HG03521 (cell line): ENCODE measurements around the gene DLG2.

Source experiments
- ATAC-seq: cut with Tn5 transposase; IDR thresholded peaks from one replicate; pipeline ENCODE4 v1.9.1; 2021; ENCODE audit warnings: mild to moderate bottlenecking, moderate library complexity; ENCODE audit not compliant: unreplicated experiment

The DLG2 gene

DNA sequence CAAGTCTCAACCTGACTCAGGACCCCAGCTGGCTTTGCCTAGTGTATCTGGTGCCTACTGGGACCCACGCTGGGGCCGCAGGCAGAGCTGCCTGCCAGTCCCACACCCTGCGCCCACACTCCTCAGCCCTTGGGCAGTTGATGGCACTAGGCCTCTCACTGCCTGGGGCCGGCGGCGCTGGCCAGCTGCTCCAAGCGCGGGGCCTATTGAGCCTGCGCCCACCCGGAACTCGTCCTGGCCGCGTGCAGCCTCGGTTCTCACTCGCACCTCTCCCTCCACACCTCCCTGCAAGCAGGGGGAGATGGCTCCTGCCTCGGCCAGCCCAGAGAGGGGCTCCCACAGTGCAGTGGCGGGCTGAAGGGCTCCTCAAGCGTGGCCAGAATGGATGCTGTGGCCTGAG, 1432.4 kb downstream of the DLG2 start:
- ATAC-seq, result no peak

DNA sequence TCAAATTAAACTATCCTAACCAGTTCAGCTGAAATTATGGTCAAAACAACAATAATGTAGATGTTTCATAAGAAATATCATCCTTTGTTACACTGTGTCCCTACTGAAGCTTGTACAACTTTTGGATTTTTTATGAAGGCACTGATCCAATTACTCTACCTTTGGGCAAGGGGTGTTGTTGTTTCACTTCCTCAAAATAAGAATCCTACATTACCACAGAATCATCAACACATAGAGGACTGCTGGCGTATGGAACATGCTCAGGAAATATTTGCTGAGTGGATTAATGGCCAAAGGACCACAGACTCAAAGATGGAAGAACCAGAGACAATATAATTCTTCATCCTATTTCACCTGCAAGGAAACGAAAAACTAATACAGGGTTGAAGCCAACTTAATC, 1433.4 kb downstream of the DLG2 start:
- no peak for ATAC-seq

- ATAC-seq, result no peak
Measured at GRCh38 chr11:84188521-84188920, 1438.6 kb downstream of the DLG2 start.

DNA sequence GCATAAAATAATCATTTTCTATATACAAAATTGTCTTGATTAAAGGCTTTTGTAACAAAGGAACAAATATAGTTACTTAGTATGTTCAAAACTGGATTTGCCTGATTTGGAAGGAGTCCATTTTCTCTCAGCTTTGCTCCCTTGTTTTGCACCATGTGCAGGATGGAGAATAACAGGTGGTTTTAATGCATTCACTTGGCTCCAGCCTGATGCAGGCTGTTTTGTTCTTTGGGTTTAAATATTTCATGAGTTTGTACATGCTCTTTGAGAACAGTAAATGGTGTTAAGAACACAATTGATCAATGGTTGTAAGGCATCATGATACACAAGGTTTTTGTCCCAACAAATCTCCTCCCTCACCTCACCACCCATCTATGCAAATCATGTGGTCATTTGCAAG, 1454.1 kb downstream of the DLG2 start:
- ATAC-seq, result no peak

DNA sequence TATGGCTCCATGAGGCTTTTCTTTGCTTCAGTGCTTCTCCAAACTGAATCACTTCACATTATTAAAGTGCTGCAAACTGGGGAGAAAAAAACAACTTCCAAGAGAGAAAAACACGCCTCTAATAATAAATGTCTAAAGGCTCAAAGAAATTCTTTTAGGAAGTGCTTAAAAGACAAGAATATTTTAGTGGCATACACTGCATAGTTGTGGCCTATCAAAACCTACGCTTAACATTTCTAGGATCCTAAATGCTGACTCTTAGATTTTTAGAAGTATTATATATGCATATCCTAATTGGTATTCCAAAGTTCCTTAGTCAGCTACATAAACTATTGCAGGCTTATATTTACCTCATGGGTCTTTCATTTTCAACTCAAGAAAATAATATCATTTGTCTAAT, 1462.0 kb downstream of the DLG2 start:
- no peak for ATAC-seq

DNA sequence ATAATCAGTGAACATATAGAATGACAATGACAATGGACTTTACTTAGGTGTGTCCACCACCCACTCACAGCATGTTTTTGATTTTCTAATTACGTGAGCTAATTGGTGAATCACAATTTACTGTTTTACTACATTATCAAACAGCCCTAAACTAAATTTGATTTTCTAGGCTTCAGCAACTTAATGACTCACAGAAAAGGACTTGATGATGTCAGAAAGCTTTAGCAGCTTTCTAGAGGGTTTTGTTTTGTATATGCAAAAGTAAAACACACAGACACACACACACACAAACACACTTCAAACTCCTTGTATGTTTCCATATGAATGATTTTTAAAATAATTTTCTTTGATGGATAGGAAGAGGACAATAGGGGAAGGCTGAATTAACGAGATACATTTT, 1462.4 kb downstream of the DLG2 start:
- no peak for ATAC-seq

GRCh38 chr11:84163116-84163515, 1464.0 kb downstream of the DLG2 start:
- no peak for ATAC-seq

DNA sequence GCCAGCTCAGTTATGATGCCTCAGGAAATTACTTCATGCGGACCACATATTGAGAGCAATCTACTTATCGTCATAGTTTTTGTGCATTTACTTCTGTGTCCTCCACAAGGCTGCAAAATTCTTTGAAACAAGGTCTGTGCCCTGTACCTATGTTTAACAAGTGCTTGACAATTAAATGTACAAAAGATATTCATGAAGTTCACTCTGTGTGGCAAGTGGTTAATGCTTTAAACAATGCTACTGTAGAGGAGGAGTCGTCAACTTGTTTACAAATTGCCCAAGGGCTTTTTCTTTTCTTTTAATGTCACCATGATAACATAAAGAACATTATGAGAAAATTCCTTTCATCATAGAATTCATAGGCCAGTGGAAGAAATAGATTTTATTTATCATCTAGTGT, 1469.5 kb downstream of the DLG2 start:
- no peak for ATAC-seq

- no peak for ATAC-seq
Measured at GRCh38 chr11:84146826-84147225, 1480.3 kb downstream of the DLG2 start.

DNA sequence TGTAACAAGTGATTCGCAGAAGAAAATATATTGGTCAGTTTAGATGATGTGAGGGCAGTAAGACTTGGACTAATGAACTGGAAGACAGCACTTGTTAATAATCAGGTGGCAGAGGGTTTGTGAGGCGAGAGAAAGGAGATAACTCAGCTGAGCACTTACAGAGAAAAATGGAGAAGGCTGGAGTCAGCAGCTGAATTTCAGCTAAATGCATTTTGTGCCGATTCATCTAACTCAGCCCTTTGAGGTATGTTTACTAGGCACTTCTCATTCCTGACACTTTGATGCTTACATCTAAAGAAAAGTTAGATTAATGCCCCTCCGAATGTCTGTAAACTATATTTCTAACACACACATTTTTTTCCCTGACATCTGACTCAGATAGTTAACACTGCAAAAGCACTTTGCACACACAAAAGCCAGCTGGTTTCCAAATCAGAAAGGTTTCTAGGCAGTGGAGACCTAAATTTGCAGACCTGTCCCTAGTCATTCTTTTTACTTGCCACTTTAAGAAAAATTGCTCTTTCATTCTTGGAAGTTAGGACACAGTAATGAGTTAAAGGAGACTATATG, 1481.4 kb downstream of the DLG2 start:
- ATAC-seq, result no peak

DNA sequence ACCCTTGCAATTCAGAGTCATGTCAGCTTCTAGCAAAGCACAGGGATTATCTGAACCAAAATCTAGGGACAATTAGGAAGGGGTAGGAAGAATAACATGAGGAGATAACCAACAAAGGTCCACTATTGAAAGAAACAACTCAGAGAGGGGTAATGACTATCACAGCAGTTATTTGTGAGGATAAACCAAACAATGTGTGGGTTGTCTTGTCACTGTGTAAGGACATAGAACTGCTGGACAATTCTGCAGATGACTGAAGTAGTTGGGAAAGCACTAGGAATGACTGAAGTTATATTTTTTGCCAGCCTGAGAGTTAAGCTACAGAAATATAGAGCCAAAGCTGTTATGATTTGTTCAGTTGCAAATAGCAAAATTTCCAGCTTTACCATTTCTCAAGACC, 1482.6 kb downstream of the DLG2 start:
- no peak for ATAC-seq

DNA sequence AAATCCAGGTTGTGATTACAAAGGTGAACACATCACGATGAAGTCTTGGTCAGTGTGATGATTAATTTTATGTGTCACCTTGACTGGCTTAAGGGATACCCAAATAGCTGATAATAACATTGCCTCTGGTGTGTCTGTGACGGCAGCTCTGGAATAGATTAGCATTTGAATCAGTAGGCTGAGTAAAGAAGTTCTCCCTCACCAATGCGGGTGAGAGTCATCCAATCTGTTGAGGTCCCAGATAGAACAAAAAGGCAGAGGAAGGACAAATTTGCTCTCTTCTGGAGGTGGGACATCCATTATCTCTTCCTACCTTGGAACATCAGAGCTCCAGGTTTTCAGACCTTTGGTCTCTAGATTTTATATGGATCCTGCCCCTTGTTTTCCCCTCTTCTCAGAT, 1484.7 kb downstream of the DLG2 start:
- ATAC-seq, result no peak

DNA sequence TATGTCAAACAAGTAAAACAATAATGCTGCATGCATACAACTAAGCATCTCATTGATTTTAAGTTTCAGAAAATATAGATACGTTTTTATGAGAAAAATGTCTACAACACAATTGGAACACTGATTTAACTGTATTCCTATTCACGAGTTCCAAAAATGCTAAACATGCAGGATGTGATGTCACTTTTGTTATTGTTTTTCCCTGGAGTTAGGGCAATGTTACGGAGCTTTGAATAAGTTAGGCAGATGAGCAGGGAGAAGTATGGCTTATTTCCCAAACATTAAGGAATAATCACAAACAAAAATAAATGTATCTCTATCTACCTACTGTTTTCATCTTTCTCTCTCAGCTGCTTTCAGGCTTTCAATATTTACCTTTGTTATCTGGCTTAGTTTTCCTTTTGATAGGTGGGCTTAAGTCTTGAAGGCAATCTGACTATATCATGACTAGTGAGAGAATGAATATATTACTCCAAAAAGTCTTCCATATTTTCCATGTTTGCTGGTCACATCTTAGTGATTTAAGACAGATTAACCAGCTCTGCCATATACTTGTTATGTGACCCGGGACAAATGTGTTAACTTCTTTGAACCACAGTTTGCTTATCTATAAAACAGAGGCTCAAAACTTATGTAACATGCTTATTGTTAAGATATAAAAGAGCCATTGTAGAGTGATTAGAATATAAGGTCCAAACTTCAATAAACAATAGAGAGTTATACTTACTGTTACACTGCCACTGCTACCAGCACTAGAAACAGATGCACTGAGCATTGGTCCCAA, 1486.6 kb downstream of the DLG2 start:
- ATAC-seq, result no peak

- no peak for ATAC-seq
Measured at GRCh38 chr11:84137960-84138359, 1489.2 kb downstream of the DLG2 start.

GRCh38 chr11:84137505-84137904, 1489.6 kb downstream of the DLG2 start:
- ATAC-seq, result no peak

GRCh38 chr11:84136926-84137325, 1490.2 kb downstream of the DLG2 start:
- ATAC-seq, result no peak

- no peak for ATAC-seq
Measured at GRCh38 chr11:84130646-84131427, 1496.3 kb downstream of the DLG2 start.

- ATAC-seq, result no peak
Measured at GRCh38 chr11:84129961-84130576, 1497.1 kb downstream of the DLG2 start.

DNA sequence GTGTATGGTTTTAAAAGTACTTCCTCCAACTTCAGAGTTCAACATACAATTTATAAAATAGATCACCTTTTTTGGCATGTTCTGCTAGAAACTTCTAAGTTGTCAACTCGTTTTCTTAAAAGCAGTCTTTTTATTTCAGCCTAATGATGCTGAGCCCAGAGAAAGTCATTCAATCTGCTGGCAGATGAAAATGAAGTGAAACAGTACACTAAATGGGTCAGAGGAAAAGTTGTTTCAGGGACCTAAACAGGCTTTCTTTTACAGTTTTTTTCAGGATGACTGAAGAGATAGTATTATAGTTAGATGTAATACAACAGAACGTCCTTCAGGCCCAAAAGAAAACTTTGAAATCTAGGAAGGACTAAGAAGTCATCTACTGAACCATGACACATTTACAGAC, 1498.3 kb downstream of the DLG2 start:
- ATAC-seq, result no peak

GRCh38 chr11:84117394-84117793, 1509.8 kb downstream of the DLG2 start:
- ATAC-seq, result no peak

DNA sequence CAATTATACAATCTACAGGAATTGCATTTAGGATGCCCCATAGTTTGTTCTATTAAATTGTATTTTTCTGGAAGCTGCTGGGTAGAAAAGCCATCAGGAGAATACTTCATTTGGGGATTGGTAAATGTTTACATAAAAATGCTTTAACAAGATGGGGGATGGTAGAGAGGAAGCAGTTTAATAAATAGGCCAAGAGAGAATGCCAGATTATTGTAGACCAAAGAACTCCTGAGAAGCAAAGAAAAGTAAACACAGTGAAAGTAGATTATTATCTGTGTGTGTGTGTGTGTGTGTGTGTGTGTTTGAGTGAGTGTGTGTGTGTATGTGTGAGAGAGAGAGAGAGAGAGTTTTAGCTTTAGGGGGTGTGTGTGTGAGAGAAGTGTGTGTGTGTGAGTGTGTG, 1520.6 kb downstream of the DLG2 start:
- no peak for ATAC-seq

DNA sequence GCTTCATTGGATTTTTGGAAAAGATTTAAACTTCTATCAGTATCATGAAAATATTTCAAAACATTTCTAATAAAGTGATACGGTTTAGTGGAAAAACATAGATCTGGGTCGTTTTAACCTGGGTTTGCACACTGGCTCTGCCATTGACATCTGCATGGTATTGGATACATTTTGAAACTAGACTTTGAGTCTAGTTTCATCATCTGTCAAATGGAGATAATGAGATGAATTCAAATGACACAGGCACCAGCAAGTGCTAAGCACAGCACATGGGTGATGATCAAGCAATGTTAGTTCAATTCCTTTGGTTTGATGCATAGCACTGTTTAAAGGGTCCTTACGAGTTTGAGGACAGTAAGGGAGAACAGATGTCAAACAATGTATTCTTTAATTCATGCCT, 1522.0 kb downstream of the DLG2 start:
- no peak for ATAC-seq
